Activated naive CD8-positive, alpha-beta T cell treated with anti-CD3 and anti-CD28 coated beads for 36 hours (primary cell): Measurements from ENCODE around the gene FHIT. TPM values are rescaled to one million over a fixed set of nuclear protein-coding genes. Genes with fewer than 3 reads are reported as not detected.

ENCODE experiments used
- DNase-seq: peaks from one replicate; pipeline ENCODE4 v3.0.0; 2021
- H3K27ac Mint-ChIP-seq: one replicate; pipeline ENCODE4 v1.8.0; 2022; ENCODE audit warnings: mild to moderate bottlenecking, moderate library complexity, mixed read lengths
- H3K27me3 Mint-ChIP-seq: one replicate; pipeline ENCODE4 v1.8.0; 2022; ENCODE audit warnings: mild to moderate bottlenecking, mixed read lengths
- H3K36me3 Mint-ChIP-seq: one replicate; pipeline ENCODE4 v1.8.0; 2021; ENCODE audit warnings: mild to moderate bottlenecking, mixed read lengths
- H3K4me1 Mint-ChIP-seq: one replicate; pipeline ENCODE4 v1.8.0; 2021; ENCODE audit warnings: mixed read lengths
- H3K4me3 Mint-ChIP-seq: one replicate; pipeline ENCODE4 v1.8.0; 2022; ENCODE audit warnings: mild to moderate bottlenecking, moderate library complexity, mixed read lengths
- H3K9me3 Mint-ChIP-seq: one replicate; pipeline ENCODE4 v1.8.0; 2022; ENCODE audit warnings: mixed read lengths
- total RNA-seq, 2 experiments: library from RNA; stranded (reverse); gene quantifications; one replicate each; pipeline ENCODE4 v1.2.3, GENCODE V29; 2021

Gene FHIT
- total RNA-seq, 2 experiments from 2014 or later, result 8.6 to 9.0 TPM

DNA sequence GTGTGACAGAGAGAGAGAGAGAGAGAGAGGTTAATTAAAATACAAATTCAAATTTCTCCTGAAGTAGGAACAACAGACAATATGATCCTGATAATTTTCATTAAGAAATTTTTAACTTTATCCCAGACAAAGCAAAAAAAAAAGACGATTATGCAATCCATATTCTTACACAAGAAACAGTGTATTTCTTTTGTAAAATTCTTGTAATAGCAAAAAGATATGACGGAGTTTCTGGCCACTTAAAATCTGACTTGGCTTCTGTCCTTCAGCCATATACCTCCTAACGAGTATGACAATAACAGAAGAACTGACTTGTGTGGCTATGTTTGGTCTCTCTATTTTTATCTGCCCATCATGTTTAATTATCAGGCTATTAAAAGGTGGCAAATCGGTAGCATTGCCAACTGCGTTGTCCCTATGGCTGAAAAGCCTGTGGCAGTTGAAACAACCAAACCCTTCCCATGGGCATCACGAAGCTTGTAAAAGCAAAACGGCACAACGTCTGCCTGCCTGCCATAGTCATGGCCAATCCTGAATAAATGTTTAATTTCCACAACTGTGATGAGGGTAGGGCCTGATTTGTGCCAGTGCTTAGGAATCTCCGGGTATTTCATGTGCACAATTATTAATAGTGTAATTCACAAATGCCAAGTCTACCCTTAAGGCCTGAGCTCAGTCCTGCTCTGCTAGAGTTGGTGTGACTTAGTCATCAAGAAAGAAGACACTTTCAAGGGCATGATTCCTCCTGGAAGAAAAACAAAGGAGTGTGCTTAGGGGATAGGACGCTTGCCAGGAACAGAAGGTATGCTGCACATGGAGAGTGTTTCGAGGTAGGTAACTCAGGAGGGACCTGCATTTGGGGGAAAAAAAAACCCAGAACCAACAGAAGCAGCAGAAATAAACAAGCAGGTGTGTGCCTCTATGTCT lies 1090.2 kb downstream of the FHIT start:
- Mint-ChIP-seq H3K27ac (no peak overlapping the region), H3K4me1 (peaks cover 8% of the 10 kb centered on the region), H3K27me3 (no peaks in the 10 kb centered on the region), H3K4me3 (no peak overlapping the region), H3K9me3 (no peaks in the 10 kb centered on the region), H3K36me3 (peaks cover 2% of the 10 kb centered on the region)
- DNase-seq, result no peak

DNA sequence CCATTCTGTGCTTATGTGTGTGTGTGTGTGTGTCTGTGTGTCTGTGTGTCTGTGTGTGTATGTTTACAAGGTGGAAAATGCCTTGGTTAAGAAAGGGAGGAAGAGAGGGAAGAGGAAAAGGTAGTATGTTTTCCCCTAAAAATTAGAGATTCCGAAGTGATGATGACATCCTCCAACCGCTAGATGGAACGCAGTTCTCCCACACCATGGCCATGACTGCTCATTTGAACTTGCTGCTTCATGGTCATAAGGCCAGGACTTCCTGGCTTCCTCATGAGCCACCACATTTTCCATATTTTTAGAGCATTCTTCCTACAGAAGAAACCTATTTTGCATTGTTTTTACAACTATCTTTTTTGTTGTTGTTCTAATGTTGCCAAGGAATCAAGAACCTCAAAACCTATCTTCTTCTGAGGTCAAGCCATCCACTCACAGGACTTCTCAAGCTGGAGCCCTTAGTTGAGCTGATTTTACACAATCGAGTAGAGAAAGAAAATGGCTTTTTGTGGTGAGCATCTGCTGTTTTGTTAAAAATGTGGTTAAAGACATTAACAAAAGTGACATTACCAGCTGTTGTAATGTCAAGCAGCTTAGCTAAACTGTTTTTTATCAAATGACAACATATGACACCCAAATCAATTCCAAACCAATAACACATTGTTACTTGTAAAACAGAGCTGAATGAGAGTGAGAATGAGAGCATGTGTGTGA lies 1091.0 kb downstream of the FHIT start:
- no peak overlapping the region for H3K4me3 Mint-ChIP-seq

GRCh38 chr3:60158035-60158434 lies 1093.2 kb downstream of the FHIT start:
- no peak for DNase-seq
- Mint-ChIP-seq H3K4me3 (no peak overlapping the region), H3K9me3 (no peaks in the 10 kb centered on the region), H3K27me3 (no peaks in the 10 kb centered on the region), H3K27ac (no peak overlapping the region), H3K4me1 (peaks cover 5% of the 10 kb centered on the region), H3K36me3 (peaks cover 2% of the 10 kb centered on the region)

More for the DNA sequence above, 1091.0 kb downstream of the FHIT start:
- Mint-ChIP-seq H3K27me3 (no peaks in the 10 kb centered on the region), H3K4me1 (peaks cover 8% of the 10 kb centered on the region), H3K27ac (no peak overlapping the region), H3K36me3 (peaks cover 2% of the 10 kb centered on the region), H3K9me3 (no peaks in the 10 kb centered on the region)
- DNase-seq, result no peak

DNA sequence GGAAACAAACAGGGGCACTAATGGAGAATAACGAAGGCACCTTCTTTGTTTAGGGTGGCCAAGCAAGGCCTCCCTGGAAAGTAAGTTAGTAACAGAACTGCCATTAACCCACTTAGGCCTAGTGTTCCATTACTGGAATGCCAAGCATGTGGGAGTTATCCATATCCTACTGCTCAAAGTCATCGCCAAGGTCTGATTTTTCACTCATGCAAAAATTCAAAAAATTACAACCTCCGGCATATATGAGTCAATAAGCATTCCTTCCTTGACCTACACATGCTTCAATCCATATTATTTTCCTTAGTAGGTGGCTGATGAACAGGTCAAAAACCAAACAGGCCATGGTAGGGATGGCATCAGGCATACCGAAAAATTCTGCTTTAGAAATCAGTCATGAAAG lies 1097.2 kb downstream of the FHIT start:
- Mint-ChIP-seq H3K27me3 (no peaks in the 10 kb centered on the region), H3K9me3 (peaks cover 1% of the 10 kb centered on the region), H3K4me1 (no peaks in the 10 kb centered on the region), H3K27ac (no peak overlapping the region), H3K4me3 (no peak overlapping the region), H3K36me3 (peaks cover 2% of the 10 kb centered on the region)
- DNase-seq, result no peak

- peaks cover 1% of the 10 kb centered on the region for H3K9me3 Mint-ChIP-seq
- H3K27ac Mint-ChIP-seq, result no peak overlapping the region
- no peaks in the 10 kb centered on the region for H3K4me1 Mint-ChIP-seq
- no peak overlapping the region for H3K4me3 Mint-ChIP-seq
- no peak for DNase-seq
- H3K36me3 Mint-ChIP-seq, result no peaks in the 10 kb centered on the region
- no peaks in the 10 kb centered on the region for H3K27me3 Mint-ChIP-seq
These were observed 1097.8 kb downstream of the FHIT start for GRCh38 chr3:60153221-60153999.

- Mint-ChIP-seq H3K4me3 (no peak overlapping the region), H3K36me3 (no peaks in the 10 kb centered on the region), H3K4me1 (peaks cover 5% of the 10 kb centered on the region), H3K27ac (no peak overlapping the region), H3K9me3 (peaks cover 1% of the 10 kb centered on the region), H3K27me3 (no peaks in the 10 kb centered on the region)
- no peak for DNase-seq
These were observed 1101.8 kb downstream of the FHIT start for GRCh38 chr3:60149501-60149900.

GRCh38 chr3:60147249-60147950 lies 1103.9 kb downstream of the FHIT start:
- H3K9me3 Mint-ChIP-seq, result peaks cover 1% of the 10 kb centered on the region
- H3K36me3 Mint-ChIP-seq, result no peaks in the 10 kb centered on the region
- H3K4me1 Mint-ChIP-seq, result peaks cover 5% of the 10 kb centered on the region
- DNase-seq, result no peak
- H3K27ac Mint-ChIP-seq, result no peak overlapping the region
- H3K27me3 Mint-ChIP-seq, result no peaks in the 10 kb centered on the region
- no peak overlapping the region for H3K4me3 Mint-ChIP-seq

DNA sequence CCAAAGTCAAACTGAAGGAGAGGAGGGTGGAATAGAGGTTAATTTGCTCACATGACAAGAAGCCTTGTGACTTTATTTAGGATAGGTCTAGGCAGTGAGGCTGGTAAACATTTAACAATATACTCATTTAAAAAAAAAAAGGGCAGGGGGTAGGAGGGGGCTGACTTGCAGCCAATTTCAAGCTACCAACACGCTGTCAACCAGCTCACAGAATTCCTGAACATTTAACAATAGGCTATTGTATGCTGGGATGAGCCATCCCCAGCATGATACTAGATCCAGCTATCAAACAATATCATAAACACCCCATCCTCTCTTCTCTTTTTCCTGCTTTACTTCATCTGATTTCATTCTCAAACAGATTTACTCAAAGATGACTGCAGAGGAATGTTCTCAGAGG lies 1105.1 kb downstream of the FHIT start:
- no peaks in the 10 kb centered on the region for H3K36me3 Mint-ChIP-seq
- DNase-seq, result no peak
- H3K27ac Mint-ChIP-seq, result no peak overlapping the region
- no peak overlapping the region for H3K4me3 Mint-ChIP-seq
- no peaks in the 10 kb centered on the region for H3K27me3 Mint-ChIP-seq
- peaks cover 5% of the 10 kb centered on the region for H3K4me1 Mint-ChIP-seq
- H3K9me3 Mint-ChIP-seq, result no peaks in the 10 kb centered on the region

- Mint-ChIP-seq H3K4me3 (no peak overlapping the region), H3K27ac (no peak overlapping the region), H3K27me3 (no peaks in the 10 kb centered on the region), H3K9me3 (no peaks in the 10 kb centered on the region), H3K4me1 (peaks cover 8% of the 10 kb centered on the region), H3K36me3 (no peaks in the 10 kb centered on the region)
- no peak for DNase-seq
These were observed 1107.2 kb downstream of the FHIT start for GRCh38 chr3:60144071-60144470.

- Mint-ChIP-seq H3K27ac (no peak overlapping the region), H3K9me3 (no peaks in the 10 kb centered on the region), H3K4me3 (no peak overlapping the region), H3K27me3 (no peaks in the 10 kb centered on the region), H3K36me3 (no peaks in the 10 kb centered on the region), H3K4me1 (peaks cover 4% of the 10 kb centered on the region)
- DNase-seq, result no peak
These were observed 1109.2 kb downstream of the FHIT start for GRCh38 chr3:60142009-60142408.

- Mint-ChIP-seq H3K9me3 (no peaks in the 10 kb centered on the region), H3K4me3 (no peak overlapping the region), H3K27ac (no peak overlapping the region), H3K36me3 (no peaks in the 10 kb centered on the region), H3K4me1 (peaks cover 3% of the 10 kb centered on the region), H3K27me3 (no peaks in the 10 kb centered on the region)
- no peak for DNase-seq
These were observed 1111.1 kb downstream of the FHIT start for GRCh38 chr3:60140160-60140559.

- no peaks in the 10 kb centered on the region for H3K9me3 Mint-ChIP-seq
- no peaks in the 10 kb centered on the region for H3K27me3 Mint-ChIP-seq
- DNase-seq, result no peak
- H3K4me3 Mint-ChIP-seq, result no peak overlapping the region
- no peaks in the 10 kb centered on the region for H3K36me3 Mint-ChIP-seq
- peaks cover 3% of the 10 kb centered on the region for H3K4me1 Mint-ChIP-seq
- no peak overlapping the region for H3K27ac Mint-ChIP-seq
These were observed 1114.7 kb downstream of the FHIT start for GRCh38 chr3:60136601-60137000.

DNA sequence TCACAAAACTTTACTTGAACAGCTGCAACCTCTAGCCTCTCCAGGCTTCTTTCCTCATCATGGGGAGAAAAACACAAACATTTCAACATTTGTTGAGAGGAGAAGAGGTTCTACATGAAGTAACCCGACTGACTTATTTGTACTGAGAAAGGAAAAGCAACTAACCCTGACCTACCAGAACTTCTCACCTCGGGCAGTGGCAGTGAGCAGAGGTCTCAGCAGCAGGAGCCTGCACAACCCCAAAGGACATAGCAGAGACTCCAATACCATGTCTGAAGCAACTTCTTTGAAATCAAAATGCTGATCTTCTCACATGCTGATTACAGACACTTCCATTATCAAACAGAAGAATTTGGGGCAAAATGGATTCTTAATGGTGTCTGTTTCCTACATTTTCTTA lies 1115.8 kb downstream of the FHIT start:
- no peaks in the 10 kb centered on the region for H3K27me3 Mint-ChIP-seq
- peaks cover 3% of the 10 kb centered on the region for H3K4me1 Mint-ChIP-seq
- no peak overlapping the region for H3K27ac Mint-ChIP-seq
- no peak for DNase-seq
- H3K36me3 Mint-ChIP-seq, result no peaks in the 10 kb centered on the region
- H3K4me3 Mint-ChIP-seq, result no peak overlapping the region
- no peaks in the 10 kb centered on the region for H3K9me3 Mint-ChIP-seq

GRCh38 chr3:60133269-60134162 lies 1117.7 kb downstream of the FHIT start:
- Mint-ChIP-seq H3K36me3 (no peaks in the 10 kb centered on the region), H3K9me3 (no peaks in the 10 kb centered on the region), H3K27me3 (no peaks in the 10 kb centered on the region), H3K4me1 (no peaks in the 10 kb centered on the region), H3K27ac (no peak overlapping the region), H3K4me3 (no peak overlapping the region)
- DNase-seq, result no peak
